ENCODE data around the gene ELMO2.

DNA sequence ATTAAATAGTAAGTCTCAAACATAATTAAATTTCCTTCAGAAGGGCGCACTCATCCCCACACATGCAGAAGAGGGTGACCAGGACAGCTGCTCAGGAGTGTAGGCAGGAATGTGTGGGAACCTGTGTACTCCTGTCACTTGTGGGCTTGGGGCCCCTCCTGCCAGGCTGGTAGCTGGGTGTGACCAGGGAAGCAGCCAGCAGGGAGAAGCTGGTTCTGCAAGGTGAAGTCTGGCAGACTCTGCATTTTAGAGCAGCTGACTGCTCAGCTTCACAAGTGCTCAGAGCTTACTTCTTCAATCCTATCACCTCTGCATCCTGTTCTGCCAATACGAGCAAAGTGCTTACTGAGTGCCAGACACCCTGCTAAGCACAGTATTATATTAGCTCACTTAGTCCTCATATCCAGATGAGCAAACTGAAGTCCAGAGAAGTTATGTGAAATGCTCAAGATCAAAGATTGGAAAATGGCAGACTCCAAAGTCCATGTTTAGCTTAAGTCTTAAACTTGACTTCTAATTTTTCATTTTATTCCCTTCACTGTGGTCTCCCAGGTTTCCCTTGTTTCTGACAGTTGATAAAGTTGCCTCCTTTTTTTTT is 27.9 kb downstream of the ELMO2 start:
- TF ChIP-seq, protein P1, sequence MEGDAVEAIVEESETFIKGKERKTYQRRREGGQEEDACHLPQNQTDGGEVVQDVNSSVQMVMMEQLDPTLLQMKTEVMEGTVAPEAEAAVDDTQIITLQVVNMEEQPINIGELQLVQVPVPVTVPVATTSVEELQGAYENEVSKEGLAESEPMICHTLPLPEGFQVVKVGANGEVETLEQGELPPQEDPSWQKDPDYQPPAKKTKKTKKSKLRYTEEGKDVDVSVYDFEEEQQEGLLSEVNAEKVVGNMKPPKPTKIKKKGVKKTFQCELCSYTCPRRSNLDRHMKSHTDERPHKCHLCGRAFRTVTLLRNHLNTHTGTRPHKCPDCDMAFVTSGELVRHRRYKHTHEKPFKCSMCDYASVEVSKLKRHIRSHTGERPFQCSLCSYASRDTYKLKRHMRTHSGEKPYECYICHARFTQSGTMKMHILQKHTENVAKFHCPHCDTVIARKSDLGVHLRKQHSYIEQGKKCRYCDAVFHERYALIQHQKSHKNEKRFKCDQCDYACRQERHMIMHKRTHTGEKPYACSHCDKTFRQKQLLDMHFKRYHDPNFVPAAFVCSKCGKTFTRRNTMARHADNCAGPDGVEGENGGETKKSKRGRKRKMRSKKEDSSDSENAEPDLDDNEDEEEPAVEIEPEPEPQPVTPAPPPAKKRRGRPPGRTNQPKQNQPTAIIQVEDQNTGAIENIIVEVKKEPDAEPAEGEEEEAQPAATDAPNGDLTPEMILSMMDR (IDR thresholded peaks at IDR 0.05), result no peak
- TF ChIP-seq POLR2A (IDR thresholded peaks at IDR 0.05), result no peak
